ENCODE results near the gene CABCOCO1. TPM values are rescaled to one million over a fixed set of nuclear protein-coding genes. Genes with fewer than 3 reads are reported as not detected.
"Not testable (repeated sequence)": the region's sequence is repeated elsewhere in the genome, so short reads cannot be mapped to it uniquely, and the experiment has no call there.

Gene CABCOCO1
- total RNA-seq, 1 donor from 2014 or later, result not detected

- H3K4me1 ChIP-seq, result no peaks in the 10 kb centered on the region
- DNase-seq (no peak), ATAC-seq (no peak)
- H3K9me3 ChIP-seq, result no peaks in the 10 kb centered on the region
- no peak overlapping the region for H3K27ac ChIP-seq
- no peak for TF ChIP-seq CTCF (IDR thresholded peaks at IDR 0.05)
- H3K4me3 ChIP-seq, result no peak overlapping the region
- H3K27me3 ChIP-seq, result no peaks in the 10 kb centered on the region
- intact Hi-C loops (cut with DNase I), result no loop called here
- H3K36me3 ChIP-seq, result no peaks in the 10 kb centered on the region
Measured at GRCh38 chr10:61701055-61701705, 38.5 kb downstream of the CABCOCO1 start.

GRCh38 chr10:61701706-61702105 is 39.0 kb downstream of the CABCOCO1 start:
- intact Hi-C loops (cut with DNase I), result no loop called here
- no peaks in the 10 kb centered on the region for H3K27me3 ChIP-seq
- no peak overlapping the region for H3K4me3 ChIP-seq
- H3K9me3 ChIP-seq, result no peaks in the 10 kb centered on the region
- no peak for ATAC-seq
- no peaks in the 10 kb centered on the region for H3K36me3 ChIP-seq
- H3K27ac ChIP-seq, result no peak overlapping the region
- no peak for TF ChIP-seq CTCF (IDR thresholded peaks at IDR 0.05)
- DNase-seq, result no peak
- no peaks in the 10 kb centered on the region for H3K4me1 ChIP-seq

- Histone ChIP-seq H3K36me3 (no peaks in the 10 kb centered on the region), H3K9me3 (no peaks in the 10 kb centered on the region), H3K27ac (no peak overlapping the region), H3K4me3 (no peak overlapping the region), H3K27me3 (no peaks in the 10 kb centered on the region), H3K4me1 (no peaks in the 10 kb centered on the region)
- DNase-seq (no peak), ATAC-seq (no peak)
- TF ChIP-seq CTCF (IDR thresholded peaks at IDR 0.05), result no peak
- intact Hi-C loops (cut with DNase I), result no loop called here
Measured at GRCh38 chr10:61702584-61702983, 39.9 kb downstream of the CABCOCO1 start.

GRCh38 chr10:61705022-61705613 is 42.4 kb downstream of the CABCOCO1 start:
- no peaks in the 10 kb centered on the region for H3K27me3 ChIP-seq
- no peak for ATAC-seq
- intact Hi-C loops (cut with DNase I), result no loop called here
- no peak overlapping the region for H3K27ac ChIP-seq
- H3K4me1 ChIP-seq, result no peaks in the 10 kb centered on the region
- no peaks in the 10 kb centered on the region for H3K9me3 ChIP-seq
- no peak for DNase-seq
- H3K36me3 ChIP-seq, result no peaks in the 10 kb centered on the region
- TF ChIP-seq CTCF (IDR thresholded peaks at IDR 0.05), result no peak
- H3K4me3 ChIP-seq, result no peak overlapping the region

- Histone ChIP-seq H3K9me3 (no peaks in the 10 kb centered on the region), H3K4me1 (no peaks in the 10 kb centered on the region), H3K4me3 (no peak overlapping the region), H3K27me3 (no peaks in the 10 kb centered on the region), H3K27ac (no peak overlapping the region), H3K36me3 (no peaks in the 10 kb centered on the region)
- intact Hi-C loops (cut with DNase I), result no loop called here
- no peak for DNase-seq
- ATAC-seq, result no peak
- TF ChIP-seq CTCF (IDR thresholded peaks at IDR 0.05), result no peak
Measured at GRCh38 chr10:61708846-61709245, 46.1 kb downstream of the CABCOCO1 start.

GRCh38 chr10:61712105-61712504 is 49.4 kb downstream of the CABCOCO1 start:
- H3K27me3 ChIP-seq; ATAC-seq; H3K36me3 ChIP-seq; H3K27ac ChIP-seq; H3K4me1 ChIP-seq; intact Hi-C loops (cut with DNase I); H3K4me3 ChIP-seq; DNase-seq; H3K9me3 ChIP-seq: not testable (repeated sequence)

- H3K4me3 ChIP-seq; H3K9me3 ChIP-seq; H3K4me1 ChIP-seq; DNase-seq; ATAC-seq; intact Hi-C loops (cut with DNase I); H3K27ac ChIP-seq; H3K36me3 ChIP-seq; H3K27me3 ChIP-seq: not testable (repeated sequence)
Measured at GRCh38 chr10:61719475-61719874, 56.7 kb downstream of the CABCOCO1 start.
